K562 (cell line): ENCODE data around the gene PPIA. TPM values are rescaled to one million over a fixed set of nuclear protein-coding genes. Genes with fewer than 3 reads are reported as not detected.

ENCODE experiments used
- ATAC-seq: fragments of 200-7000 bp; cut with Tn5 transposase; 3 replicates; pipeline ENCODE4 v1.9.1; 2020; ENCODE audit warnings: moderate library complexity
- BruUV-seq: library from RNA; stranded (reverse); fragments of 400-500 nt; replicated peaks from 2 replicates; lab custom pipeline; 2021; lab: Mats Ljungman, UMichigan
- CTCF ChIA-PET: fragments of 300-600 bp; formaldehyde crosslinking; extraction: SDS; loops from one replicate; lab custom pipeline; 2021; ENCODE audit warnings: low intra/inter-chr PET ratio; lab: Yijun Ruan, JAX
- POLR2A ChIA-PET: fragments of 300-600, 350-650 bp; sonication (Branson Sonifier 250); formaldehyde crosslinking; extraction: SDS; loops from one replicate; lab custom pipeline; 2021; ENCODE audit warnings: antibody characterized with exemption, inconsistent platforms; lab: Yijun Ruan, JAX
- DNase-seq, 4 experiments: peaks; one replicate each; pipeline versions ENCODE4 v3.0.0 to v3.0.0-alpha.2; 2011 to 2018; ENCODE audit warnings: low spot score in 3 of 4, mixed read lengths in 3 of 4; ENCODE audit errors: extremely low read depth in 1 of 4
- FAIRE-seq: peaks from 2 replicates; lab custom pipeline; 2011; peaks lifted over from hg19 to GRCh38; lab: Jason Lieb, UNC
- H2AFZ ChIP-seq: 2 replicates; pipeline ENCODE4 v1.6.0; 2011; ENCODE audit warnings: low read depth, low read length, control low read depth, inconsistent platforms
- H3K27ac ChIP-seq: fragments of 200-600 bp; 3 replicates; pipeline ENCODE4 v1.8.0; 2011; ENCODE audit warnings: low read depth, mild to moderate bottlenecking, control low read depth, inconsistent platforms, low read length, moderate library complexity, mixed read lengths; ENCODE audit errors: extremely low read depth
- H3K27me3 ChIP-seq, 2 experiments: fragments of 300-600 bp in 1 of 2; 2 replicates in 1 of 2; 3 replicates in 1 of 2; pipeline versions ENCODE4 v1.6.0 to v1.8.0; 2011; ENCODE audit warnings: inconsistent platforms in 2 of 2, low read length in 2 of 2, mild to moderate bottlenecking in 1 of 2, mixed read lengths in 1 of 2, moderate library complexity in 1 of 2; ENCODE audit not compliant: control insufficient read depth in 2 of 2, insufficient read depth in 2 of 2
- H3K36me3 ChIP-seq: fragments of 300-600 bp; 3 replicates; pipeline ENCODE4 v1.8.0; 2011; ENCODE audit warnings: mild to moderate bottlenecking, low read length, inconsistent platforms; ENCODE audit not compliant: control insufficient read depth, insufficient read depth
- H3K4me1 ChIP-seq, 2 experiments: fragments of 200-600 bp in 1 of 2; replicated peaks in 1 of 2; 2 replicates in 1 of 2; 3 replicates in 1 of 2; pipeline versions ENCODE4 v1.5.1 to v1.8.0; 2011; ENCODE audit warnings: inconsistent platforms in 2 of 2, low read length in 2 of 2, mild to moderate bottlenecking in 1 of 2, mixed read lengths in 1 of 2, moderate library complexity in 1 of 2; ENCODE audit not compliant: control insufficient read depth in 2 of 2, insufficient read depth in 2 of 2
- H3K4me2 ChIP-seq: 2 replicates; pipeline ENCODE4 v1.6.1; 2011; ENCODE audit warnings: low read length, control low read depth, inconsistent platforms, mixed read lengths; ENCODE audit not compliant: insufficient read depth
- H3K4me3 ChIP-seq: fragments of 200-600 bp; sonication (generic), shearing (Covaris generic); 2 replicates; pipeline ENCODE4 v1.5.1; 2016; ENCODE audit warnings: control low read depth, inconsistent platforms
- H3K79me2 ChIP-seq: fragments of 200-600 bp; 3 replicates; pipeline ENCODE4 v1.8.0; 2011; ENCODE audit warnings: low read length, inconsistent platforms; ENCODE audit not compliant: control insufficient read depth, insufficient read depth
- H3K9ac ChIP-seq, 2 experiments: 2 replicates each; pipeline versions ENCODE4 v1.6.0 to v1.6.1; 2011; ENCODE audit warnings: low read depth in 2 of 2, low read length in 2 of 2, control low read depth in 1 of 2, inconsistent platforms in 1 of 2, mild to moderate bottlenecking in 1 of 2, mixed read lengths in 1 of 2; ENCODE audit not compliant: insufficient read depth in 1 of 2
- H3K9me1 ChIP-seq: one replicate; pipeline ENCODE4 v1.6.0; 2011; ENCODE audit warnings: inconsistent platforms, mild to moderate bottlenecking, low read length, moderate library complexity; ENCODE audit not compliant: control insufficient read depth, insufficient read depth
- H3K9me3 ChIP-seq: replicated peaks from 2 replicates; pipeline ENCODE4 v1.5.1; 2011; ENCODE audit warnings: low read depth, low read length, inconsistent platforms; ENCODE audit not compliant: control insufficient read depth, insufficient read depth
- H4K20me1 ChIP-seq: replicated peaks from 2 replicates; pipeline ENCODE4 v1.6.1; 2011; ENCODE audit warnings: low read length, inconsistent platforms, mixed read lengths; ENCODE audit not compliant: control insufficient read depth, insufficient read depth
- ATF3 ChIP-seq, 2 experiments: fragments of 450-650 bp in 1 of 2; sonication (generic) in 1 of 2; formaldehyde crosslinking in 1 of 2; IDR thresholded peaks in 1 of 2; conservative IDR thresholded peaks in 1 of 2; 2 replicates each; pipeline versions ENCODE4 v1.6.1 to v1.8.1; 2016 to 2023; ENCODE audit warnings: mild to moderate bottlenecking in 2 of 2, moderate library complexity in 2 of 2, inconsistent platforms in 1 of 2, missing genetic modification reagents in 1 of 2
- CTBP1 ChIP-seq: fragments of 450-650 bp; IDR thresholded peaks from 2 replicates; pipeline ENCODE4 v1.6.1; 2016; ENCODE audit warnings: borderline replicate concordance
- E2F6 ChIP-seq, 2 experiments: IDR thresholded peaks; 2 replicates each; pipeline ENCODE4 v1.6.1; 2011; ENCODE audit warnings: borderline replicate concordance in 1 of 2, control low read depth in 1 of 2, low read depth in 1 of 2, low read length in 1 of 2, mild to moderate bottlenecking in 1 of 2, mixed read lengths in 1 of 2, moderate library complexity in 1 of 2; ENCODE audit not compliant: insufficient read depth in 1 of 2, insufficient read length in 1 of 2, poor library complexity in 1 of 2, severe bottlenecking in 1 of 2; ENCODE audit errors: extremely low read depth in 1 of 2
- MEF2D ChIP-seq: conservative IDR thresholded peaks from 2 replicates; pipeline ENCODE4 v1.6.1; 2016; ENCODE audit warnings: low read depth, missing genetic modification characterization, missing compliant biosample characterization
- MTA2 ChIP-seq: fragments of 450-650 bp; IDR thresholded peaks from 2 replicates; pipeline ENCODE4 v1.6.1; 2016; ENCODE audit warnings: low read depth
- NBN ChIP-seq: fragments of 450-650 bp; IDR thresholded peaks from 2 replicates; pipeline ENCODE4 v1.6.1; 2016; ENCODE audit warnings: low read depth, mild to moderate bottlenecking
- NFIX ChIP-seq: fragments of 250-450 bp; sonication (Bioruptor Pico); IDR thresholded peaks from 2 replicates; pipeline ENCODE4 v1.4.0; 2020; ENCODE audit warnings: low read depth, mild to moderate bottlenecking, moderate library complexity
- NONO ChIP-seq, 2 experiments: fragments of 200-400 bp in 1 of 2; fragments of 450-650 bp in 1 of 2; formaldehyde crosslinking in 1 of 2; IDR thresholded peaks; 2 replicates each; pipeline ENCODE4 v1.6.1; 2017; ENCODE audit warnings: low read depth in 2 of 2, mild to moderate bottlenecking in 2 of 2, moderate library complexity in 2 of 2, low read length in 1 of 2
- RBM15 ChIP-seq: fragments of 200-400 bp; formaldehyde crosslinking; IDR thresholded peaks from 2 replicates; pipeline ENCODE4 v1.6.1; 2018; ENCODE audit warnings: mild to moderate bottlenecking, low read length, moderate library complexity; ENCODE audit not compliant: insufficient read depth
- SNAPC5 ChIP-seq: fragments of 250-450 bp; sonication (Bioruptor Pico); IDR thresholded peaks from 2 replicates; pipeline ENCODE4 v1.8.0; 2021; ENCODE audit warnings: moderate library complexity, mild to moderate bottlenecking, inconsistent platforms
- SPI1 ChIP-seq: IDR thresholded peaks from 2 replicates; pipeline ENCODE4 v1.6.1; 2011; ENCODE audit warnings: low read depth, low read length, control low read depth, borderline replicate concordance
- TAF7 ChIP-seq: fragments of 450-650 bp; IDR thresholded peaks from 2 replicates; pipeline ENCODE4 v1.6.1; 2016; ENCODE audit warnings: missing genetic modification characterization, missing compliant biosample characterization
- TAL1 ChIP-seq: fragments of 450-650 bp; IDR thresholded peaks from 2 replicates; pipeline ENCODE4 v1.6.1; 2016; ENCODE audit warnings: mild to moderate bottlenecking
- TFE3 ChIP-seq: fragments of 450-650 bp; formaldehyde crosslinking; IDR thresholded peaks from 2 replicates; pipeline ENCODE4 v1.4.0; 2020; ENCODE audit warnings: mild to moderate bottlenecking, mixed read lengths
- XRCC3 ChIP-seq: fragments of 450-650 bp; IDR thresholded peaks from 2 replicates; pipeline ENCODE4 v1.6.1; 2017; ENCODE audit warnings: mild to moderate bottlenecking, moderate library complexity
- ZBTB34 ChIP-seq: fragments of 250-450 bp; sonication (Bioruptor Pico); IDR thresholded peaks from 2 replicates; pipeline ENCODE4 v1.8.0; 2021; ENCODE audit warnings: mild to moderate bottlenecking, moderate library complexity
- ZNF764 ChIP-seq: fragments of 250-450 bp; sonication (Bioruptor Pico); IDR thresholded peaks from 2 replicates; pipeline ENCODE4 v1.4.0; 2020; ENCODE audit warnings: low read depth, mild to moderate bottlenecking, moderate library complexity
- WGBS: fragments of 100-300 bp; shearing (Covaris generic); methylation state at CpG from one replicate; pipeline ENCODE4 v1.1.6; 2016; ENCODE audit warnings: low coverage, mixed read lengths; ENCODE audit not compliant: insufficient coverage; ENCODE audit errors: missing lambda C conversion rate; 5-methylcytosine and 5-hydroxymethylcytosine counted together
- in situ Hi-C: fragments of 300-500 bp; cut with MboI; formaldehyde crosslinking; loops from 4 replicates; pipeline ENCODE4 v1.15.0; 2018; ENCODE audit warnings: inconsistent platforms, mixed read lengths
- intact Hi-C: fragments of 100-400 bp; cut with micrococcal nuclease; formaldehyde crosslinking; loops from 2 replicates; pipeline ENCODE4 v1.14.2; 2022
- polyA plus RNA-seq, 8 experiments: library from polyadenylated mRNA; depleted of rRNA in 4 of 8; stranded (reverse) in 5 of 8; unstranded in 3 of 8; fragments of >200 nt; fragmentation: Nextera tagmentation in 2 of 8; fragmentation: Illumina TruSeq in 1 of 8; extraction: Ambion mirVana in 2 of 8; extraction: Trizol in 1 of 8; gene quantifications; 2 replicates each; pipeline versions ENCODE4 v1.2.1 to v1.2.3, GENCODE V29; 2011 to 2014; ENCODE audit warnings: inconsistent platforms in 1 of 8, missing spikeins in 1 of 8
- total RNA-seq, 7 experiments: library from RNA; depleted of rRNA in 6 of 7; stranded (reverse); fragments of >200 nt in 6 of 7; fragmentation: Illumina TruSeq in 2 of 7; extraction: Trizol in 2 of 7; gene quantifications; 2 replicates each; pipeline versions ENCODE4 v1.2.1 to v1.2.3, GENCODE V29; 2011 to 2021; ENCODE audit warnings: low replicate concordance in 1 of 7

The PPIA gene
- total and polyA plus RNA-seq, 9 of the 15 experiments (the other 6 are each of a cell fraction or from before 2014, with no cell fraction given), result 2,583 to 7,504 (median 3,973) TPM

GRCh38 chr7:44750424-44750823, 46.1 kb upstream of the PPIA start:
- peaks cover 26% of the 10 kb centered on the region in 2 experiments; a peak in 4 of 5 replicates for H3K4me1 ChIP-seq

More at GRCh38 chr7:44750424-44750823, 46.1 kb upstream of the PPIA start:
- H3K27ac ChIP-seq, result no peak overlapping the region
- peak overlapping the region in 1 of 2 experiments; percentile 2; a peak in 1 of 4 replicates for H3K9ac ChIP-seq
- no peak for DNase-seq
- H4K20me1 ChIP-seq, result peaks cover 14% of the 10 kb centered on the region
- ATAC-seq, result no peak
- intact Hi-C loops (no loop called here), in situ Hi-C loops (no loop called here)
- ChIA-PET CTCF (no interaction called here), POLR2A (interaction anchor here (0.6 to 1.9 kb wide), 4 partner anchors 10 to 257 kb away, joined by 3 to 7 read pairs (median 4); partner anchors contain the start of gene H2AZ2)
- no peaks in the 10 kb centered on the region for H3K9me1 ChIP-seq
- no peak overlapping the region for H3K4me2 ChIP-seq
- 86% methylated on average over 3 of the region's 3 CpGs for WGBS
- no peaks in the 10 kb centered on the region for H3K9me3 ChIP-seq
- H3K36me3 ChIP-seq, result peaks cover 19% of the 10 kb centered on the region; the same call in 2 of the 3 replicates
- peaks cover 57% of the 10 kb centered on the region for H3K79me2 ChIP-seq
- BruUV-seq, result no TSS peak
- H3K27me3 ChIP-seq, result no peaks in the 10 kb centered on the region
- H2AFZ ChIP-seq, result no peak overlapping the region
- no peak for FAIRE-seq
- TF ChIP-seq MEF2D (tag) (no peak), NONO (IDR thresholded peaks at IDR 0.05; ENCODE audit: low read depth in 2 of 2, low read length in 1 of 2) (no peak), RBM15 (no peak), TAF7 (tag) (no peak), CTBP1 (no peak), TAL1 (no peak), XRCC3 (no peak), E2F6 (IDR thresholded peaks at IDR 0.05; ENCODE audit: borderline replicate concordance in 1 of 2, extremely low read depth in 1 of 2, insufficient read depth in 1 of 2, insufficient read length in 1 of 2, low read depth in 1 of 2, low read length in 1 of 2, poor library complexity in 1 of 2, severe bottlenecking in 1 of 2) (no peak), ZBTB34 (CRISPR knock-in tag) (no peak), NFIX (CRISPR knock-in tag) (no peak), SPI1 (no peak), SNAPC5 (CRISPR knock-in tag) (no peak), NBN (no peak), ATF3 (IDR thresholded peaks at IDR 0.05) (no peak), ATF3 (CRISPR knock-in tag; conservative IDR thresholded peaks at IDR 0.05) (no peak), TFE3 (no peak), MTA2 (no peak), ZNF764 (CRISPR knock-in tag) (no peak)
- H3K4me3 ChIP-seq, result no peak overlapping the region
